ENCODE data around the gene ZBTB33. TPM values are rescaled to one million over a fixed set of nuclear protein-coding genes. Genes with fewer than 3 reads are reported as not detected.
A peak's percentile ranks its signal among the peaks of the same experiment; 100 is the strongest.

The ZBTB33 gene
- total RNA-seq, 1 experiment from 2014 or later = 16.2 TPM

DNA sequence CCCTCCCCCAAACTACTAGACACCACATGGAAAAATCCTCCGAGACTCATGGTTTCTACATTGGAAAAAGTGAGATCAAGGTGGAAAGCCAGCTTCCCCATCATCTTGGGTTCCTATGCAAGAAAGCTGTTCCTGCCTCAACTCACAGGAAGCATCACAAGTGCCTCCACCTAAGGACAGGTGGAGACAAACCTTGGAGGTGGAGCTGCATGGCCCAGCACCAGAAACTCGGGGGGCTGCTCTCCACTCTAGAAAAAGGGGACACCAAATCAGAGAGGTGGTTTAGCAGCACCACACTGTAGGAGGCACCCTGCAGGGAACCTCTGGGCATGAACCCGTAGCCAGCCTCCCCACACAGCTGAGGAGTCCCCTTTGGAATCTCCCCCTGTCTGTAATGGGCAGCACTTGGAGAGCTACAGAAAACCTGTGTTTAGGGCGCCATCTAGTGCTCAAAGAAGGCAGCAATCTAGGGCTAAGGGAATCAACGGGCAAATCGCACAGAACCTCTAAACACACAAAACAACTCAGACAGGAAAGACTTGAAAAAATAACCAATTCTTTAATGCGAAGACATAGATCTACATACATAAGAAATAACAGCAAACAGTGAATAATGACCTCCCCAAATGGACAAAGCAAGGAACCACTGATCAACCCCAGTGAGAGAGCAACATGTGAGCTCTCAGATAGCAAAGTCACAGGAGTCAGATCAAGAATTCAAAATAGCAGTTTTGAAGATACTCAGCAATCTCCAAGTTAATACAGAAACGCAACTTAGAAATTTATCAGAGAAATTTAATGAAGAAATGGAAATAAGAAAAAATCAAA is 37.0 kb upstream of the ZBTB33 start:
- Mint-ChIP-seq H3K27ac (no peak overlapping the region), H3K4me3 (no peak overlapping the region), H3K27me3 (ENCODE audit: low read depth) (no peaks in the 10 kb centered on the region), H3K4me1 (peaks cover 5% of the 10 kb centered on the region; the same call in 1 of the 2 replicates), H3K9me3 (no peaks in the 10 kb centered on the region), H3K36me3 (no peaks in the 10 kb centered on the region)
- ChIA-PET POLR2A (interaction anchor here (0.8 kb wide), 1 partner anchor 214 kb away, joined by 3 read pairs; no protein-coding TSS in a partner anchor), CTCF (interaction anchor here (0.6 to 2.0 kb wide), 31 partner anchors 9 to 325 kb away, joined by 3 to 16 read pairs (median 5); partner anchors contain the start of genes LAMP2, TMEM255A and ZBTB33)
- DNase-seq (ENCODE audit: low spot score) (peak; percentile 63), ATAC-seq (peak; percentile 95)
- TF ChIP-seq, protein P1, sequence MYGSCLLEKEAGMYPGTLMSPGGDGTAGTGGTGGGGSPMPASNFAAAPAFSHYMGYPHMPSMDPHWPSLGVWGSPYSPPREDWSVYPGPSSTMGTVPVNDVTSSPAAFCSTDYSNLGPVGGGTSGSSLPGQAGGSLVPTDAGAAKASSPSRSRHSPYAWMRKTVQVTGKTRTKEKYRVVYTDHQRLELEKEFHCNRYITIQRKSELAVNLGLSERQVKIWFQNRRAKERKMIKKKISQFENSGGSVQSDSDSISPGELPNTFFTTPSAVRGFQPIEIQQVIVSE (CRISPR knock-in tag; IDR thresholded peaks at IDR 0.05; ENCODE audit: borderline replicate concordance) = no peak
- TF ChIP-seq, protein P2, sequence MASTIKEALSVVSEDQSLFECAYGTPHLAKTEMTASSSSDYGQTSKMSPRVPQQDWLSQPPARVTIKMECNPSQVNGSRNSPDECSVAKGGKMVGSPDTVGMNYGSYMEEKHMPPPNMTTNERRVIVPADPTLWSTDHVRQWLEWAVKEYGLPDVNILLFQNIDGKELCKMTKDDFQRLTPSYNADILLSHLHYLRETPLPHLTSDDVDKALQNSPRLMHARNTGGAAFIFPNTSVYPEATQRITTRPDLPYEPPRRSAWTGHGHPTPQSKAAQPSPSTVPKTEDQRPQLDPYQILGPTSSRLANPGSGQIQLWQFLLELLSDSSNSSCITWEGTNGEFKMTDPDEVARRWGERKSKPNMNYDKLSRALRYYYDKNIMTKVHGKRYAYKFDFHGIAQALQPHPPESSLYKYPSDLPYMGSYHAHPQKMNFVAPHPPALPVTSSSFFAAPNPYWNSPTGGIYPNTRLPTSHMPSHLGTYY (CRISPR knock-in tag; IDR thresholded peaks at IDR 0.05) = no peak
- TF ChIP-seq, protein P3, sequence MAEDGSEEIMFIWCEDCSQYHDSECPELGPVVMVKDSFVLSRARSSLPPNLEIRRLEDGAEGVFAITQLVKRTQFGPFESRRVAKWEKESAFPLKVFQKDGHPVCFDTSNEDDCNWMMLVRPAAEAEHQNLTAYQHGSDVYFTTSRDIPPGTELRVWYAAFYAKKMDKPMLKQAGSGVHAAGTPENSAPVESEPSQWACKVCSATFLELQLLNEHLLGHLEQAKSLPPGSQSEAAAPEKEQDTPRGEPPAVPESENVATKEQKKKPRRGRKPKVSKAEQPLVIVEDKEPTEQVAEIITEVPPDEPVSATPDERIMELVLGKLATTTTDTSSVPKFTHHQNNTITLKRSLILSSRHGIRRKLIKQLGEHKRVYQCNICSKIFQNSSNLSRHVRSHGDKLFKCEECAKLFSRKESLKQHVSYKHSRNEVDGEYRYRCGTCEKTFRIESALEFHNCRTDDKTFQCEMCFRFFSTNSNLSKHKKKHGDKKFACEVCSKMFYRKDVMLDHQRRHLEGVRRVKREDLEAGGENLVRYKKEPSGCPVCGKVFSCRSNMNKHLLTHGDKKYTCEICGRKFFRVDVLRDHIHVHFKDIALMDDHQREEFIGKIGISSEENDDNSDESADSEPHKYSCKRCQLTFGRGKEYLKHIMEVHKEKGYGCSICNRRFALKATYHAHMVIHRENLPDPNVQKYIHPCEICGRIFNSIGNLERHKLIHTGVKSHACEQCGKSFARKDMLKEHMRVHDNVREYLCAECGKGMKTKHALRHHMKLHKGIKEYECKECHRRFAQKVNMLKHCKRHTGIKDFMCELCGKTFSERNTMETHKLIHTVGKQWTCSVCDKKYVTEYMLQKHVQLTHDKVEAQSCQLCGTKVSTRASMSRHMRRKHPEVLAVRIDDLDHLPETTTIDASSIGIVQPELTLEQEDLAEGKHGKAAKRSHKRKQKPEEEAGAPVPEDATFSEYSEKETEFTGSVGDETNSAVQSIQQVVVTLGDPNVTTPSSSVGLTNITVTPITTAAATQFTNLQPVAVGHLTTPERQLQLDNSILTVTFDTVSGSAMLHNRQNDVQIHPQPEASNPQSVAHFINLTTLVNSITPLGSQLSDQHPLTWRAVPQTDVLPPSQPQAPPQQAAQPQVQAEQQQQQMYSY (CRISPR knock-in tag; IDR thresholded peaks at IDR 0.05) = no peak
- no peak for TF ChIP-seq ZNF396 (CRISPR knock-in tag; IDR thresholded peaks at IDR 0.05; ENCODE audit: borderline replicate concordance)
- TF ChIP-seq, protein P4, sequence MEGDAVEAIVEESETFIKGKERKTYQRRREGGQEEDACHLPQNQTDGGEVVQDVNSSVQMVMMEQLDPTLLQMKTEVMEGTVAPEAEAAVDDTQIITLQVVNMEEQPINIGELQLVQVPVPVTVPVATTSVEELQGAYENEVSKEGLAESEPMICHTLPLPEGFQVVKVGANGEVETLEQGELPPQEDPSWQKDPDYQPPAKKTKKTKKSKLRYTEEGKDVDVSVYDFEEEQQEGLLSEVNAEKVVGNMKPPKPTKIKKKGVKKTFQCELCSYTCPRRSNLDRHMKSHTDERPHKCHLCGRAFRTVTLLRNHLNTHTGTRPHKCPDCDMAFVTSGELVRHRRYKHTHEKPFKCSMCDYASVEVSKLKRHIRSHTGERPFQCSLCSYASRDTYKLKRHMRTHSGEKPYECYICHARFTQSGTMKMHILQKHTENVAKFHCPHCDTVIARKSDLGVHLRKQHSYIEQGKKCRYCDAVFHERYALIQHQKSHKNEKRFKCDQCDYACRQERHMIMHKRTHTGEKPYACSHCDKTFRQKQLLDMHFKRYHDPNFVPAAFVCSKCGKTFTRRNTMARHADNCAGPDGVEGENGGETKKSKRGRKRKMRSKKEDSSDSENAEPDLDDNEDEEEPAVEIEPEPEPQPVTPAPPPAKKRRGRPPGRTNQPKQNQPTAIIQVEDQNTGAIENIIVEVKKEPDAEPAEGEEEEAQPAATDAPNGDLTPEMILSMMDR (IDR thresholded peaks at IDR 0.05) = peak; percentile 38; the same call in 1 of the 2 replicates

DNA sequence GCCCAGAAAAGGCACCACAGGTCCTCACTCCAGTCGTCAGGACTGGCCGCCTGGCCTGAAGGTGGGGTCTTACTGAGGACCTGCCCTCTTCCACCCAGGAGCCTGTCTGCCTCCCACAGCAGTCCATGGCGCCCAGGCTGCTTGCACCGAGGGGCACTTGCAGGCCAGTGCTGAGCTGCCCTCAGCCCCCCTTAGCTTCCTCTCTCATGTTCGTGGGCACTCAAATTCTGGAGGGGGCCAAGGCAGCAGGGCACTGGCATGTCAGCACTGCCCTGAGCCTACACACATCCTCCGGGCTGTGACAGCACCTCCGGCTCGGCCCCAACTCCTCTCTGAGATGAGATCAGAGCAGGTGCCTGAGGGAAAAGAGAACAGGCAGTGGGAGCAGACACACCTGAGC is 27.2 kb upstream of the ZBTB33 start:
- CTCF ChIA-PET = interaction anchor here (1.2 to 1.7 kb wide), 2 partner anchors 9 to 10 kb away, joined by 7 to 9 read pairs; no protein-coding TSS in a partner anchor
- no peak for ATAC-seq
- H3K27me3 Mint-ChIP-seq (ENCODE audit: low read depth) = no peaks in the 10 kb centered on the region
- H3K27ac Mint-ChIP-seq = no peak overlapping the region
- no peak overlapping the region for H3K4me3 Mint-ChIP-seq
- no peaks in the 10 kb centered on the region for H3K36me3 Mint-ChIP-seq
- H3K9me3 Mint-ChIP-seq = no peaks in the 10 kb centered on the region
- peaks cover 17% of the 10 kb centered on the region for H3K4me1 Mint-ChIP-seq
- POLR2A ChIA-PET = no interaction called here
- no peak for DNase-seq (ENCODE audit: low spot score)
- TF ChIP-seq, protein P5, sequence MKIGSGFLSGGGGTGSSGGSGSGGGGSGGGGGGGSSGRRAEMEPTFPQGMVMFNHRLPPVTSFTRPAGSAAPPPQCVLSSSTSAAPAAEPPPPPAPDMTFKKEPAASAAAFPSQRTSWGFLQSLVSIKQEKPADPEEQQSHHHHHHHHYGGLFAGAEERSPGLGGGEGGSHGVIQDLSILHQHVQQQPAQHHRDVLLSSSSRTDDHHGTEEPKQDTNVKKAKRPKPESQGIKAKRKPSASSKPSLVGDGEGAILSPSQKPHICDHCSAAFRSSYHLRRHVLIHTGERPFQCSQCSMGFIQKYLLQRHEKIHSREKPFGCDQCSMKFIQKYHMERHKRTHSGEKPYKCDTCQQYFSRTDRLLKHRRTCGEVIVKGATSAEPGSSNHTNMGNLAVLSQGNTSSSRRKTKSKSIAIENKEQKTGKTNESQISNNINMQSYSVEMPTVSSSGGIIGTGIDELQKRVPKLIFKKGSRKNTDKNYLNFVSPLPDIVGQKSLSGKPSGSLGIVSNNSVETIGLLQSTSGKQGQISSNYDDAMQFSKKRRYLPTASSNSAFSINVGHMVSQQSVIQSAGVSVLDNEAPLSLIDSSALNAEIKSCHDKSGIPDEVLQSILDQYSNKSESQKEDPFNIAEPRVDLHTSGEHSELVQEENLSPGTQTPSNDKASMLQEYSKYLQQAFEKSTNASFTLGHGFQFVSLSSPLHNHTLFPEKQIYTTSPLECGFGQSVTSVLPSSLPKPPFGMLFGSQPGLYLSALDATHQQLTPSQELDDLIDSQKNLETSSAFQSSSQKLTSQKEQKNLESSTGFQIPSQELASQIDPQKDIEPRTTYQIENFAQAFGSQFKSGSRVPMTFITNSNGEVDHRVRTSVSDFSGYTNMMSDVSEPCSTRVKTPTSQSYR (CRISPR knock-in tag; IDR thresholded peaks at IDR 0.05) = no peak
- TF ChIP-seq GABPB1 (CRISPR knock-in tag; IDR thresholded peaks at IDR 0.05) = no peak
- TF ChIP-seq, protein P6, sequence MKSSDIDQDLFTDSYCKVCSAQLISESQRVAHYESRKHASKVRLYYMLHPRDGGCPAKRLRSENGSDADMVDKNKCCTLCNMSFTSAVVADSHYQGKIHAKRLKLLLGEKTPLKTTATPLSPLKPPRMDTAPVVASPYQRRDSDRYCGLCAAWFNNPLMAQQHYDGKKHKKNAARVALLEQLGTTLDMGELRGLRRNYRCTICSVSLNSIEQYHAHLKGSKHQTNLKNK (CRISPR knock-in tag; IDR thresholded peaks at IDR 0.05) = no peak
- no peak for TF ChIP-seq NFE2L1 (CRISPR knock-in tag; IDR thresholded peaks at IDR 0.05)
- TF ChIP-seq, protein P7, sequence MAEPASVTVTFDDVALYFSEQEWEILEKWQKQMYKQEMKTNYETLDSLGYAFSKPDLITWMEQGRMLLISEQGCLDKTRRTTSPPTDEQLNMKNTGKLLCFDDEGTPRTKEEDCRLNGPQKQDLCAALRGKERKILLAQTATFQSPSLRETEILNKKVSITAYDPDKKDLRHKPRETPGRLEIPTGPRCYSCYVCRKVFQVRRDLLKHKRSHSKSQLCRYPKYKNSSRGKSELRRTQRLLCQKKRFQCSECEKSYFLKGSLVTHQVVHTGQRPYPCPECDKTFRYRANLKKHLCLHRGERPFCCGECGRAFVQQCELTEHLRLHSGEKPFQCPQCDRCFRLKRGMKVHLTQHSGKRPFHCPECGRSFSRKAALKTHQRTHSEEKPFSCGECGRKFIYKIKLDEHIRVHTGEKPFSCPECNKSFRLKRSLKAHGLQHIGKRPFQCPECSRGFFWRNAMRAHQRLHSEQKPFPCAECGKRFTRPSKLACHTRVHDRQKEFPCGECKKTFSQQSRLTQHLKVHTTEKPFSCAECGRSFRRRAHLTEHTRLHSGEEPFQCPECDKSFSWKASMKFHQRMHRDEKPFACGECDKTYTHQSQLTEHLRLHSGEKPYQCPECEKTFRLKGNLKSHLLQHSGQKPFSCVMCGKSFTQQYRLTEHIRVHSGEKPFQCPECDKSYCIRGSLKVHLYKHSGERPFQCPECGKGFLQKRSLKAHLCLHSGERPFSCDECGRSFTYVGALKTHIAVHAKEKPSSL (CRISPR knock-in tag; conservative IDR thresholded peaks at IDR 0.05) = no peak
- TF ChIP-seq HMGA2 (CRISPR knock-in tag; IDR thresholded peaks at IDR 0.05) = no peak
- no peak for TF ChIP-seq TEAD4 (CRISPR knock-in tag; IDR thresholded peaks at IDR 0.05)
- TF ChIP-seq, protein P8, sequence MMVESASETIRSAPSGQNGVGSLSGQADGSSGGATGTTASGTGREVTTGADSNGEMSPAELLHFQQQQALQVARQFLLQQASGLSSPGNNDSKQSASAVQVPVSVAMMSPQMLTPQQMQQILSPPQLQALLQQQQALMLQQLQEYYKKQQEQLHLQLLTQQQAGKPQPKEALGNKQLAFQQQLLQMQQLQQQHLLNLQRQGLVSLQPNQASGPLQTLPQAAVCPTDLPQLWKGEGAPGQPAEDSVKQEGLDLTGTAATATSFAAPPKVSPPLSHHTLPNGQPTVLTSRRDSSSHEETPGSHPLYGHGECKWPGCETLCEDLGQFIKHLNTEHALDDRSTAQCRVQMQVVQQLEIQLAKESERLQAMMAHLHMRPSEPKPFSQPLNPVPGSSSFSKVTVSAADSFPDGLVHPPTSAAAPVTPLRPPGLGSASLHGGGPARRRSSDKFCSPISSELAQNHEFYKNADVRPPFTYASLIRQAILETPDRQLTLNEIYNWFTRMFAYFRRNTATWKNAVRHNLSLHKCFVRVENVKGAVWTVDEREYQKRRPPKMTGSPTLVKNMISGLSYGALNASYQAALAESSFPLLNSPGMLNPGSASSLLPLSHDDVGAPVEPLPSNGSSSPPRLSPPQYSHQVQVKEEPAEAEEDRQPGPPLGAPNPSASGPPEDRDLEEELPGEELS (CRISPR knock-in tag; IDR thresholded peaks at IDR 0.05) = no peak
- TF ChIP-seq OVOL2 (CRISPR knock-in tag; IDR thresholded peaks at IDR 0.05; ENCODE audit: borderline replicate concordance) = no peak
- TF ChIP-seq GTF2I (CRISPR knock-in tag; conservative IDR thresholded peaks at IDR 0.05) = no peak
- no peak for TF ChIP-seq EMX1 (CRISPR knock-in tag; IDR thresholded peaks at IDR 0.05)
- TF ChIP-seq, protein P1 (CRISPR knock-in tag; IDR thresholded peaks at IDR 0.05; ENCODE audit: borderline replicate concordance) = no peak
- TF ChIP-seq SMAD4 (CRISPR knock-in tag; IDR thresholded peaks at IDR 0.05) = no peak
